ENCODE results near the gene IREB2.

GRCh38 chr15:78540871-78541743 lies 103.1 kb downstream of the IREB2 start:
- TF ChIP-seq, protein P1, sequence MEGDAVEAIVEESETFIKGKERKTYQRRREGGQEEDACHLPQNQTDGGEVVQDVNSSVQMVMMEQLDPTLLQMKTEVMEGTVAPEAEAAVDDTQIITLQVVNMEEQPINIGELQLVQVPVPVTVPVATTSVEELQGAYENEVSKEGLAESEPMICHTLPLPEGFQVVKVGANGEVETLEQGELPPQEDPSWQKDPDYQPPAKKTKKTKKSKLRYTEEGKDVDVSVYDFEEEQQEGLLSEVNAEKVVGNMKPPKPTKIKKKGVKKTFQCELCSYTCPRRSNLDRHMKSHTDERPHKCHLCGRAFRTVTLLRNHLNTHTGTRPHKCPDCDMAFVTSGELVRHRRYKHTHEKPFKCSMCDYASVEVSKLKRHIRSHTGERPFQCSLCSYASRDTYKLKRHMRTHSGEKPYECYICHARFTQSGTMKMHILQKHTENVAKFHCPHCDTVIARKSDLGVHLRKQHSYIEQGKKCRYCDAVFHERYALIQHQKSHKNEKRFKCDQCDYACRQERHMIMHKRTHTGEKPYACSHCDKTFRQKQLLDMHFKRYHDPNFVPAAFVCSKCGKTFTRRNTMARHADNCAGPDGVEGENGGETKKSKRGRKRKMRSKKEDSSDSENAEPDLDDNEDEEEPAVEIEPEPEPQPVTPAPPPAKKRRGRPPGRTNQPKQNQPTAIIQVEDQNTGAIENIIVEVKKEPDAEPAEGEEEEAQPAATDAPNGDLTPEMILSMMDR (conservative IDR thresholded peaks at IDR 0.05; ENCODE audit: low read depth in 2 of 2) = no peak
- TF ChIP-seq POLR2AphosphoS5 (IDR thresholded peaks at IDR 0.05; ENCODE audit: low read depth) = no peak

Measured in GM23338 (cell line).